ENCODE data around the gene MARCHF6.
"Not testable (repeated sequence)": the region's sequence is repeated elsewhere in the genome, so short reads cannot be mapped to it uniquely, and the experiment has no call there.

Gene MARCHF6

GRCh38 chr5:10377081-10377480, 23.6 kb downstream of the MARCHF6 start:
- no peak for DNase-seq

- DNase-seq, result no peak
Observed at GRCh38 chr5:10381803-10382202, 28.3 kb downstream of the MARCHF6 start.

- DNase-seq, result no peak
Observed at GRCh38 chr5:10384483-10384882, 31.0 kb downstream of the MARCHF6 start.

- DNase-seq, result no peak
Observed at GRCh38 chr5:10387690-10388089, 34.2 kb downstream of the MARCHF6 start.

GRCh38 chr5:10391130-10391529, 37.6 kb downstream of the MARCHF6 start:
- no peak for DNase-seq

GRCh38 chr5:10392567-10393328, 39.3 kb downstream of the MARCHF6 start:
- DNase-seq, result not testable (repeated sequence)

GRCh38 chr5:10393491-10393890, 40.0 kb downstream of the MARCHF6 start:
- no peak for DNase-seq

- no peak for DNase-seq
Observed at GRCh38 chr5:10396552-10396951, 43.1 kb downstream of the MARCHF6 start.

GRCh38 chr5:10399839-10400238, 46.3 kb downstream of the MARCHF6 start:
- no peak for DNase-seq

GRCh38 chr5:10400411-10400810, 46.9 kb downstream of the MARCHF6 start:
- no peak for DNase-seq

- no peak for DNase-seq
Observed at GRCh38 chr5:10400831-10401230, 47.3 kb downstream of the MARCHF6 start.

GRCh38 chr5:10401498-10401897, 48.0 kb downstream of the MARCHF6 start:
- DNase-seq, result no peak
